K562 (cell line): ENCODE measurements around the gene MAP1S. TPM values are rescaled to one million over a fixed set of nuclear protein-coding genes. Genes with fewer than 3 reads are reported as not detected.
A peak's percentile ranks its signal among the peaks of the same experiment; 100 is the strongest.

Experiments used
- ATAC-seq: fragments of 200-7000 bp; cut with Tn5 transposase; 3 replicates; pipeline ENCODE4 v1.9.1; 2020; ENCODE audit warnings: moderate library complexity
- BruUV-seq: library from RNA; stranded (reverse); fragments of 400-500 nt; replicated peaks from 2 replicates; lab custom pipeline; 2021; lab: Mats Ljungman, UMichigan
- CTCF ChIA-PET: fragments of 300-600 bp; formaldehyde crosslinking; extraction: SDS; loops from one replicate; lab custom pipeline; 2021; ENCODE audit warnings: low intra/inter-chr PET ratio; lab: Yijun Ruan, JAX
- POLR2A ChIA-PET: fragments of 300-600, 350-650 bp; sonication (Branson Sonifier 250); formaldehyde crosslinking; extraction: SDS; loops from one replicate; lab custom pipeline; 2021; ENCODE audit warnings: antibody characterized with exemption, inconsistent platforms; lab: Yijun Ruan, JAX
- DNase-seq, 4 experiments: peaks; one replicate each; pipeline versions ENCODE4 v3.0.0 to v3.0.0-alpha.2; 2011 to 2018; ENCODE audit warnings: low spot score in 3 of 4, mixed read lengths in 3 of 4; ENCODE audit errors: extremely low read depth in 1 of 4
- FAIRE-seq: peaks from 2 replicates; lab custom pipeline; 2011; peaks lifted over from hg19 to GRCh38; lab: Jason Lieb, UNC
- H2AFZ ChIP-seq: 2 replicates; pipeline ENCODE4 v1.6.0; 2011; ENCODE audit warnings: low read depth, low read length, control low read depth, inconsistent platforms
- H3K27ac ChIP-seq: fragments of 200-600 bp; 3 replicates; pipeline ENCODE4 v1.8.0; 2011; ENCODE audit warnings: low read depth, mild to moderate bottlenecking, control low read depth, inconsistent platforms, low read length, moderate library complexity, mixed read lengths; ENCODE audit errors: extremely low read depth
- H3K27me3 ChIP-seq, 2 experiments: fragments of 300-600 bp in 1 of 2; 2 replicates in 1 of 2; 3 replicates in 1 of 2; pipeline versions ENCODE4 v1.6.0 to v1.8.0; 2011; ENCODE audit warnings: inconsistent platforms in 2 of 2, low read length in 2 of 2, mild to moderate bottlenecking in 1 of 2, mixed read lengths in 1 of 2, moderate library complexity in 1 of 2; ENCODE audit not compliant: control insufficient read depth in 2 of 2, insufficient read depth in 2 of 2
- H3K36me3 ChIP-seq: fragments of 300-600 bp; 3 replicates; pipeline ENCODE4 v1.8.0; 2011; ENCODE audit warnings: mild to moderate bottlenecking, low read length, inconsistent platforms; ENCODE audit not compliant: control insufficient read depth, insufficient read depth
- H3K4me1 ChIP-seq, 2 experiments: fragments of 200-600 bp in 1 of 2; replicated peaks in 1 of 2; 2 replicates in 1 of 2; 3 replicates in 1 of 2; pipeline versions ENCODE4 v1.5.1 to v1.8.0; 2011; ENCODE audit warnings: inconsistent platforms in 2 of 2, low read length in 2 of 2, mild to moderate bottlenecking in 1 of 2, mixed read lengths in 1 of 2, moderate library complexity in 1 of 2; ENCODE audit not compliant: control insufficient read depth in 2 of 2, insufficient read depth in 2 of 2
- H3K4me2 ChIP-seq: 2 replicates; pipeline ENCODE4 v1.6.1; 2011; ENCODE audit warnings: low read length, control low read depth, inconsistent platforms, mixed read lengths; ENCODE audit not compliant: insufficient read depth
- H3K4me3 ChIP-seq: fragments of 200-600 bp; sonication (generic), shearing (Covaris generic); 2 replicates; pipeline ENCODE4 v1.5.1; 2016; ENCODE audit warnings: control low read depth, inconsistent platforms
- H3K79me2 ChIP-seq: fragments of 200-600 bp; 3 replicates; pipeline ENCODE4 v1.8.0; 2011; ENCODE audit warnings: low read length, inconsistent platforms; ENCODE audit not compliant: control insufficient read depth, insufficient read depth
- H3K9ac ChIP-seq, 2 experiments: 2 replicates each; pipeline versions ENCODE4 v1.6.0 to v1.6.1; 2011; ENCODE audit warnings: low read depth in 2 of 2, low read length in 2 of 2, control low read depth in 1 of 2, inconsistent platforms in 1 of 2, mild to moderate bottlenecking in 1 of 2, mixed read lengths in 1 of 2; ENCODE audit not compliant: insufficient read depth in 1 of 2
- H3K9me1 ChIP-seq: one replicate; pipeline ENCODE4 v1.6.0; 2011; ENCODE audit warnings: inconsistent platforms, mild to moderate bottlenecking, low read length, moderate library complexity; ENCODE audit not compliant: control insufficient read depth, insufficient read depth
- H3K9me3 ChIP-seq: replicated peaks from 2 replicates; pipeline ENCODE4 v1.5.1; 2011; ENCODE audit warnings: low read depth, low read length, inconsistent platforms; ENCODE audit not compliant: control insufficient read depth, insufficient read depth
- H4K20me1 ChIP-seq: replicated peaks from 2 replicates; pipeline ENCODE4 v1.6.1; 2011; ENCODE audit warnings: low read length, inconsistent platforms, mixed read lengths; ENCODE audit not compliant: control insufficient read depth, insufficient read depth
- EGR1 ChIP-seq: fragments of 450-650 bp; conservative IDR thresholded peaks from 2 replicates; pipeline ENCODE4 v1.6.1; 2017; ENCODE audit warnings: mild to moderate bottlenecking
- GTF2E2 ChIP-seq: fragments of 200-800 bp; sonication (Bioruptor generic); IDR thresholded peaks from 2 replicates; pipeline ENCODE4 v1.6.1; 2016; ENCODE audit warnings: missing genetic modification characterization, missing compliant biosample characterization
- NR1H2 ChIP-seq: sonication (generic); formaldehyde crosslinking; IDR thresholded peaks from 2 replicates; pipeline ENCODE4 v1.4.0; 2020; ENCODE audit warnings: mild to moderate bottlenecking, missing genetic modification reagents
- RNF219 ChIP-seq: fragments of 250-450 bp; sonication (Bioruptor Pico); IDR thresholded peaks from 2 replicates; pipeline ENCODE4 v1.5.0; 2022; ENCODE audit warnings: mild to moderate bottlenecking
- ZBTB33 ChIP-seq: sonication (generic); formaldehyde crosslinking; IDR thresholded peaks from 2 replicates; pipeline ENCODE4 v1.8.1; 2023; ENCODE audit warnings: mild to moderate bottlenecking, missing genetic modification reagents
- ZNF76 ChIP-seq: fragments of 250-450 bp; sonication (Bioruptor Pico); IDR thresholded peaks from 2 replicates; pipeline ENCODE4 v1.4.0; 2020; ENCODE audit warnings: mild to moderate bottlenecking, moderate library complexity, borderline replicate concordance
- ZNF766 ChIP-seq: fragments of 200-800 bp; sonication (Bioruptor generic); conservative IDR thresholded peaks from 2 replicates; pipeline ENCODE4 v1.6.1; 2016; ENCODE audit warnings: missing genetic modification characterization, missing compliant biosample characterization
- WGBS: fragments of 100-300 bp; shearing (Covaris generic); methylation state at CpG from one replicate; pipeline ENCODE4 v1.1.6; 2016; ENCODE audit warnings: low coverage, mixed read lengths; ENCODE audit not compliant: insufficient coverage; ENCODE audit errors: missing lambda C conversion rate; 5-methylcytosine and 5-hydroxymethylcytosine counted together
- in situ Hi-C: fragments of 300-500 bp; cut with MboI; formaldehyde crosslinking; loops from 4 replicates; pipeline ENCODE4 v1.15.0; 2018; ENCODE audit warnings: inconsistent platforms, mixed read lengths
- intact Hi-C: fragments of 100-400 bp; cut with micrococcal nuclease; formaldehyde crosslinking; loops from 2 replicates; pipeline ENCODE4 v1.14.2; 2022
- polyA plus RNA-seq, 8 experiments: library from polyadenylated mRNA; depleted of rRNA in 4 of 8; stranded (reverse) in 5 of 8; unstranded in 3 of 8; fragments of >200 nt; fragmentation: Nextera tagmentation in 2 of 8; fragmentation: Illumina TruSeq in 1 of 8; extraction: Ambion mirVana in 2 of 8; extraction: Trizol in 1 of 8; gene quantifications; 2 replicates each; pipeline versions ENCODE4 v1.2.1 to v1.2.3, GENCODE V29; 2011 to 2014; ENCODE audit warnings: inconsistent platforms in 1 of 8, missing spikeins in 1 of 8
- total RNA-seq, 7 experiments: library from RNA; depleted of rRNA in 6 of 7; stranded (reverse); fragments of >200 nt in 6 of 7; fragmentation: Illumina TruSeq in 2 of 7; extraction: Trizol in 2 of 7; gene quantifications; 2 replicates each; pipeline versions ENCODE4 v1.2.1 to v1.2.3, GENCODE V29; 2011 to 2021; ENCODE audit warnings: low replicate concordance in 1 of 7

Gene MAP1S
- total and polyA plus RNA-seq, 9 of the 15 experiments (the other 6 are each of a cell fraction or from before 2014, with no cell fraction given): 2.0 to 81.0 (median 9.5) TPM

DNA sequence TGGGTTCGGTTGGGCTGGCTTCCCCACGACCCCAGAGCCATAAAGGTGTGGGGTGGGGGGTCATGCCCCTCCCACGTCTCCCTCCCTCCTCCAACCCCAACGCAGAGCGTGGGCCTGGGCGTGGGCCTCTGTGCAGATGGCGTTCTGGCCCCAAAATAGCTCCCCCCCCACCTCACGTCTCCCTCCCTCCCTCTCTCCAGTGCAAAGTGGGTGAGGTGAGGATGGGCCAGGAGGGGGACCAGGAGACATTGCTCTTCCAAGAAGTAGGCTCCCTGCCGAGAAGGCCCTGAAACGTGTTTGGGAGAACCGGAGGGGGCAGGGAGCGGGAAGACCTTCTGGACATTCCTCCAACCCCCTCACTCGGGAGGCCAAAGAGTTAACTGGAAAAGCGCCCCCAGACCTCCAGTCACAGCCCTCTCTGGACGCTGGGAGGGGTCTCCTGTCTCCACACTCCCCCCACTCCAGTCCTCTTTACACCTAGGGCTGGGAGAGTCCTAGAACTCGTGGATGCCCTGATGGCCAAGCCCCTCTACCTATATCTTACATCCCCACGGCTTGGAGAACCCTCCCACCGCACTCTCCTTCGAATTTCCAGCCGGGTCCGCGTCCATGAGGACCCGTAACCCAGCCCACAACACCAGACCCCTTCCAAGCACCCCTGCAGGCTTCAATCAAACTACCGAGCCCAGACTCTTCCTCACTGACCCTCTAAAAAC is 32.0 kb upstream of the MAP1S start:
- Histone ChIP-seq H3K79me2 (no peaks in the 10 kb centered on the region), H4K20me1 (peaks cover 14% of the 10 kb centered on the region; the same call in 1 of the 2 replicates), H3K27ac (no peak overlapping the region), H3K4me2 (peak overlapping the region; percentile 52; the same call in 1 of the 2 replicates), H3K9me1 (no peaks in the 10 kb centered on the region), H3K9me3 (no peaks in the 10 kb centered on the region), H3K4me3 (no peak overlapping the region; the same call in 1 of the 2 replicates), H2AFZ (no peak overlapping the region), H3K27me3 (peaks cover 3 to 19% of the 10 kb centered on the region in 2 experiments; a peak in 4 of 5 replicates), H3K9ac (peak overlapping the region in 1 of 2 experiments; percentile 79; a peak in 1 of 4 replicates), H3K4me1 (peaks cover 0 to 24% of the 10 kb centered on the region in 2 experiments; a peak in 3 of 5 replicates), H3K36me3 (no peaks in the 10 kb centered on the region)
- ChIA-PET POLR2A (interaction anchor here (0.7 kb wide), 1 partner anchor 56 kb away, joined by 3 read pairs; no protein-coding TSS in a partner anchor), CTCF (no interaction called here)
- ATAC-seq: peak; percentile 17
- in situ Hi-C loops (no loop called here), intact Hi-C loops (no loop called here)
- no peak for FAIRE-seq
- no TSS peak for BruUV-seq
- TF ChIP-seq ZNF76: no peak
- TF ChIP-seq ZNF766 (CRISPR knock-in tag): no peak
- no peak for TF ChIP-seq RNF219 (CRISPR knock-in tag)
- no peak for TF ChIP-seq NR1H2 (CRISPR knock-in tag)
- TF ChIP-seq EGR1: peak; percentile 21; the same call in 1 of the 2 replicates
- no peak for TF ChIP-seq GTF2E2 (tag)
- no peak for TF ChIP-seq ZBTB33 (CRISPR knock-in tag)
- WGBS: 1% methylated on average over 18 of the region's 24 CpGs
- peak in 3 of 4 experiments; percentile 23 to 28 (median 26) for DNase-seq
